ENCODE data around the gene SULT1B1. TPM values are rescaled to one million over a fixed set of nuclear protein-coding genes. Genes with fewer than 3 reads are reported as not detected.

Gene SULT1B1
- total and polyA plus RNA-seq, 2 of the 8 experiments (the other 6 are each of a cell fraction or from before 2014, with no cell fraction given), result not detected

DNA sequence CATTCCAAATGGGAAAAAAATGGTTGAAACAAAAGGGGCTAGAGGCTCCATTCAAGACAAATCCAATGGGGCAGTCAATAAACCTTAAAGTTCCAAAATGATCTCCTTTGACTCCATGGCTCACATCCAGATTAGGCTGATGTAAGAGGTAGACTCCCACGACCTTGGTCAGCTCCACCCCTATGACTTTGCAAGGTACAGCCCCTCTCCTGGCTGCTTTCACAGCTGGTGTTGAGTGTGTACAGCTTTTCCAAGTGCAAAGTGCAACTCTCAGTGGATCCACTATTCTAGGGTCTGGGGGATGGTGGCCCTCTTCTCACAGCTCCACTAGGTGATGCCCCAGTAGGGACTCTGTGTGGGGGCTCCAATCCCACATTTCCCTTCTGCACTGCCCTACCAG is 21.5 kb downstream of the SULT1B1 start:
- CTCF ChIA-PET (ENCODE audit: partially characterized antibody), result no interaction called here
- H3K23ac ChIP-seq (ENCODE audit: insufficient read length), result no peak overlapping the region
- DNase-seq (ENCODE audit: low read depth in 1 of 2, low spot score in 2 of 2), result no peak
- TF ChIP-seq, protein P1, sequence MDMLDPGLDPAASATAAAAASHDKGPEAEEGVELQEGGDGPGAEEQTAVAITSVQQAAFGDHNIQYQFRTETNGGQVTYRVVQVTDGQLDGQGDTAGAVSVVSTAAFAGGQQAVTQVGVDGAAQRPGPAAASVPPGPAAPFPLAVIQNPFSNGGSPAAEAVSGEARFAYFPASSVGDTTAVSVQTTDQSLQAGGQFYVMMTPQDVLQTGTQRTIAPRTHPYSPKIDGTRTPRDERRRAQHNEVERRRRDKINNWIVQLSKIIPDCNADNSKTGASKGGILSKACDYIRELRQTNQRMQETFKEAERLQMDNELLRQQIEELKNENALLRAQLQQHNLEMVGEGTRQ (IDR thresholded peaks at IDR 0.05; ENCODE audit: low read length), result no peak
- TF ChIP-seq, protein P2, sequence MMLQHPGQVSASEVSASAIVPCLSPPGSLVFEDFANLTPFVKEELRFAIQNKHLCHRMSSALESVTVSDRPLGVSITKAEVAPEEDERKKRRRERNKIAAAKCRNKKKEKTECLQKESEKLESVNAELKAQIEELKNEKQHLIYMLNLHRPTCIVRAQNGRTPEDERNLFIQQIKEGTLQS (IDR thresholded peaks at IDR 0.05; ENCODE audit: insufficient read depth, low read depth, low read length), result no peak
- TF ChIP-seq ASH2L (IDR thresholded peaks at IDR 0.05; ENCODE audit: low read length) (no peak), RFX5 (IDR thresholded peaks at IDR 0.05; ENCODE audit: borderline replicate concordance, low read depth, low read length) (no peak), NRF1 (IDR thresholded peaks at IDR 0.05; ENCODE audit: low read depth, low read length) (no peak), JUN (IDR thresholded peaks at IDR 0.05; ENCODE audit: low read depth, low read length) (no peak), ZNF274 (IDR thresholded peaks at IDR 0.05; ENCODE audit: borderline replicate concordance, extremely low read depth, low read length) (no peak), RAD21 (IDR thresholded peaks at IDR 0.05 in 1 of 2, conservative IDR thresholded peaks at IDR 0.05 in 1 of 2; ENCODE audit: low read depth in 2 of 2, low read length in 2 of 2) (no peak)

More for the DNA sequence above, 21.5 kb downstream of the SULT1B1 start:
- no peak overlapping the region for H3K4me2 ChIP-seq (ENCODE audit: insufficient read depth in 1 of 2, low read depth in 2 of 2, low read length in 2 of 2)
- H3K9ac ChIP-seq (replicated peaks in 1 of 4; ENCODE audit: extremely low read depth in 1 of 4, low read depth in 3 of 4, low read length in 3 of 4), result no peak overlapping the region
- H3K9me3 ChIP-seq (ENCODE audit: insufficient read depth in 2 of 2, low read depth in 1 of 2, low read length in 1 of 2), result peaks cover 0 to 11% of the 10 kb centered on the region in 2 experiments; a peak in 1 of 4 replicates
- no peak overlapping the region for H3K14ac ChIP-seq (ENCODE audit: insufficient read length)
- 90% methylated on average over 1 of the region's 1 CpG; no CpG with 5 or more reads in 1 of the 2 experiments for WGBS, 2 experiments (ENCODE audit: extremely low coverage in 1 of 2, insufficient coverage in 1 of 2, insufficient read length in 1 of 2, insufficient replicate concordance in 2 of 2, low coverage in 1 of 2, low lambda C conversion rate in 2 of 2, missing lambda C conversion rate in 1 of 2)
- H3K4me1 ChIP-seq (replicated peaks in 1 of 4; ENCODE audit: control insufficient read depth in 3 of 4, insufficient read depth in 4 of 4, low read length in 3 of 4), result no peaks in the 10 kb centered on the region
- H3K79me1 ChIP-seq (ENCODE audit: low read depth, low read length), result no peaks in the 10 kb centered on the region
- H2BK120ac ChIP-seq (replicated peaks; ENCODE audit: low read depth, low read length), result no peak overlapping the region
- no peak overlapping the region for H4K91ac ChIP-seq (replicated peaks; ENCODE audit: insufficient read length, low read length)
- H3K56ac ChIP-seq (replicated peaks; ENCODE audit: insufficient read length, low read depth, low read length), result no peak overlapping the region
- no peaks in the 10 kb centered on the region for H3K23me2 ChIP-seq (ENCODE audit: low read depth, low read length)
- H3K4me3 ChIP-seq (ENCODE audit: extremely low read depth in 1 of 4, insufficient read depth in 2 of 4, low read depth in 3 of 4, low read length in 4 of 4), result no peak overlapping the region
- no peak overlapping the region for H4K8ac ChIP-seq (ENCODE audit: extremely low read depth, insufficient read depth, low read length)
- no peak overlapping the region for H2BK15ac ChIP-seq (ENCODE audit: low read length)
- H4K20me1 ChIP-seq (replicated peaks in 1 of 2; ENCODE audit: control insufficient read depth in 1 of 2, insufficient read depth in 2 of 2, low read length in 2 of 2), result no peaks in the 10 kb centered on the region
- no peak overlapping the region for H4K5ac ChIP-seq (ENCODE audit: insufficient read length, low read depth, low read length)
- H3K79me2 ChIP-seq (ENCODE audit: control insufficient read depth in 1 of 2, insufficient read depth in 2 of 2, low read length in 2 of 2), result no peaks in the 10 kb centered on the region
- no peak overlapping the region for H2BK5ac ChIP-seq (ENCODE audit: low read depth, low read length)
- POLR2A ChIA-PET (ENCODE audit: partially characterized antibody), result no interaction called here
- peaks cover 0 to 1% (median 0%) of the 10 kb centered on the region in 4 experiments; a peak in 1 of 7 replicates for H3K27me3 ChIP-seq (replicated peaks in 1 of 4; ENCODE audit: control insufficient read depth in 3 of 4, extremely low read depth in 1 of 4, insufficient read depth in 3 of 4, low read length in 3 of 4)
- no peak overlapping the region for H2AK5ac ChIP-seq (ENCODE audit: low read depth, low read length)
- no peak overlapping the region for H3K27ac ChIP-seq (ENCODE audit: low read depth, low read length)
- H2AFZ ChIP-seq (ENCODE audit: low read length), result no peak overlapping the region
- no peak overlapping the region for H2BK12ac ChIP-seq (ENCODE audit: low read depth, low read length)
- H3K36me3 ChIP-seq (ENCODE audit: control insufficient read depth in 2 of 4, insufficient read depth in 4 of 4, low read length in 3 of 4), result no peaks in the 10 kb centered on the region
- H3K4ac ChIP-seq (replicated peaks; ENCODE audit: insufficient read length, low read depth, low read length), result no peak overlapping the region
- no peak overlapping the region for H2BK20ac ChIP-seq (ENCODE audit: low read length)
- H3K18ac ChIP-seq (ENCODE audit: extremely low read depth, low read length), result no peak overlapping the region
- FAIRE-seq, result no peak
